Sigmoid colon (tissue), 3 donors: ENCODE results near the gene GTF2A1.

ENCODE experiments used
- CTCF ChIP-seq, 4 experiments: fragments of 450-650 bp in 3 of 4; fragments of 200-600 bp in 1 of 4; IDR thresholded peaks; one replicate each; pipeline ENCODE4 v1.5.1; 2016 to 2019; ENCODE audit warnings: antibody characterized with exemption in 4 of 4, mild to moderate bottlenecking in 3 of 4, moderate library complexity in 2 of 4
- POLR2A ChIP-seq, 2 donors: fragments of 450-650 bp; IDR thresholded peaks; one replicate each; pipeline ENCODE4 v1.6.1; 2016; ENCODE audit warnings: antibody characterized with exemption in 2 of 2, mild to moderate bottlenecking in 2 of 2, moderate library complexity in 2 of 2

GRCh38 chr14:81256289-81256960 lies 35.7 kb upstream of the GTF2A1 start:
- TF ChIP-seq CTCF (IDR thresholded peaks at IDR 0.05) (no peak), POLR2A (IDR thresholded peaks at IDR 0.05) (no peak)
